HS-5 (cell line): ENCODE measurements around the gene SLC24A4.

Source experiments
- DNase-seq: peaks from one replicate; pipeline ENCODE4 v3.0.0-alpha.2; 2012; ENCODE audit warnings: low read depth

SLC24A4 gene

DNA sequence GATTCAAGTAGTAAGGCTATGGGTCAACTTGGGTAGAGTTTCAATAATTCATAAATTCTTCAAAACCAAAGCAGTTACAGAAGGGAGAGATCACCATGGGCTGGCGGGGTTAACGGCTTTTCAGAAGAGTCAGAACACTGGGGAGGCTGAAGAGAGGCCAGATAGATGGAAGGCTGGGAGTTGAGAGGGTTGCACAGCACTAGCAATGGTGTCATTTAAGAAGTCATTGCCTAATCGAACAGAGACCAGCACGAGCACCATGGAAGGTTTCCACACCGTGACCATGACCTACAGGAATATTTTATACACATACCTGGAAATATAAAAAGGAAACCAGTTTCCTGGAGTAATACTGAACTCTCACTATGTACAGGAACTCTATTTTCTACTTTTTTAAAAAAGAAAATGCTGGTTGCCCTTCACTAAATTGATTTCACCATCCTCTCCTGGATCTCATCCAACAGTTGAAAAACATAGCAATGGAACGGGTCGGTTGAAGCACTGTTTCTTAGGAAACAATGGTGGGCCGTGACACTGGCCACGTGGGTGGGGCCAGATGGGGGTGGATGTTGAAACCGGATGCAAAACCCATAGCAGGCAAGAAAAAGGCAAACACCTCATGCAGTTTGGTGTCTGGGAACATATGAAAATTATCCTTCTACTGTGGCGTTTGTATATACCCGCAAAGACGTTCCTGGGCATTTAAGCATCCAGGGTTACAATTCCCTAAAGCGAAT lies 152.7 kb downstream of the SLC24A4 start:
- DNase-seq: no peak

- DNase-seq: no peak
Measured at GRCh38 chr14:92480856-92481255, 157.9 kb downstream of the SLC24A4 start.

DNA sequence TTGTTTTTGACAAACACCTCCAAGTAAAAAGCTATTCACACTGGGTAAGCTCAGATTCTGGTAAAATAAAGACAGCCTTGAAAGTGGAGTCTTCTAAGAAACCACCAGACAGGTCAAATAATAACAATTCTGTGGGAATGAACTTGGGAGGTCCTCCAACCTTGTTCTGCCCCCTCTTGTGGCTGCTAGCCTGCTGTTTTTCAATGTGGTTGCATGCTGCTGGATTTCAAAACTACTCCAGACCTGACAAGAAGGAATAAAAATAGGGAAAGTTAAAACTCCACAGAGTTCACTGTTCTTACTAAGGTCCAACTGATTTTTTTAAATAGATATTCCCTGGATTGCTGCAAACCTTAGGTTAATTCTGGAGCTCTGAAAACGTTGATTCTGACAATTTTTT lies 158.4 kb downstream of the SLC24A4 start:
- DNase-seq: no peak

DNA sequence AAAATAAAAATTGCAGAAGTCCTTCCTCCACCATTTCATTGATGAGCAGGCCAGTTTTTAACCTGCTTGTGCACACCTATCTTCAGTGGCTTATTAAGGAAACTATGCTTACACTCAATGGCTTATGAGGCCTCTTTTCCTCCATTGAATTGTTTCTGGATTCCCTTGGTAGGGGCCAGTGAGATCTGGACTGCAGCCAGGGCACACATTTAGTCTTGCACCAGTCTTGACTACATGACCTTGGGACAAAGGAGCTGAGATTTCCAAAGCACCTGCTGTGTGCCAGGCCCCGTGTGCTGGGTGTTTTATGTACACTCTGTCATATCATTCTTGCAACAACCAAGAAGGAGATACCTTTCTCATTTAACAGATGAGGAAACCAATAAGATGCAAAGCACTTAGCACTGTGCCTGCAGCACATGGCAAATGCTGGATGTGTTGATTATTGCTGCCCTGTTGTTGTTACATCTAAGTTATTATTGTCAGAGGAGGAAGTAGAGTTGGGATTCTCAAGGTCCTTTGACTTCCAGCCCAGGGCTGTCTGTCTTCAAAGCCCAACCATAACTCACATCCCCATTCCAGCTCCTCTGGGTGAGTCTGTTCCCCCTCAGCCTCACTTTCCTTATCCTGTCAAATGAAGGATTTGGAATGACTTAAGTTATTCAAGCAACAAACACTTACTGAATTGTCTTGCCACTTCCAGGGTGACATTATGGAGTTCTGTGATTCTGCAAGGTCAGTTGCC lies 159.0 kb downstream of the SLC24A4 start:
- DNase-seq: no peak

DNA sequence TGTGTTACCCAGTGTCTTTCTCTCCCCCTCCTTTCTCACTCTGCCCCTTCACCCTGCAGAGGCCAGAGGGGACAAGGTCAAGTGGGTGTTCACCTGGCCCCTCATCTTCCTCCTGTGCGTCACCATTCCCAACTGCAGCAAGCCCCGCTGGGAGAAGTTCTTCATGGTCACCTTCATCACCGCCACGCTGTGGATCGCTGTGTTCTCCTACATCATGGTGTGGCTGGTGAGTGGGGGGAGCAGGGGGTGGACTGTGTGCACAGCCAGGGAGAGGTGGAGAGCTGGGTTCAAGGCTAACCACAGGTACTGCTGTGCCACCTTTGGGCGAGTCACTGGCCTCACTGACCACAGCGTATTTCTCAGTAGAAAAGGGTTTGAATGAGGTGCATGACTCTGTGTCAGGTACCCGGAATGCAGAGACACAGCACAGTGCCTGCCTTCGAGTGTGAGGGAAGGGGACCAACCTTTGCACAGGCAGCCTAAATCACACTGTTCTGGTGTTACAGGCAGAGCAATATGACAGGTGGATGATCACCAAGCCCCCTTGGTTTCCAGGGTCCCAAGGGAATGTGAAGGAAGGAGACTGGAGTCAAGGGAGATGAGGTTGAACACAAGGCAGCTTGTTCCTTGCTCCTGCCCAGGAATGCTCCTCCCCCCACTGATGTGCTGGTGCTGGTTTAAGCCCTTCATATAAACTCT lies 159.8 kb downstream of the SLC24A4 start:
- no peak for DNase-seq

DNA sequence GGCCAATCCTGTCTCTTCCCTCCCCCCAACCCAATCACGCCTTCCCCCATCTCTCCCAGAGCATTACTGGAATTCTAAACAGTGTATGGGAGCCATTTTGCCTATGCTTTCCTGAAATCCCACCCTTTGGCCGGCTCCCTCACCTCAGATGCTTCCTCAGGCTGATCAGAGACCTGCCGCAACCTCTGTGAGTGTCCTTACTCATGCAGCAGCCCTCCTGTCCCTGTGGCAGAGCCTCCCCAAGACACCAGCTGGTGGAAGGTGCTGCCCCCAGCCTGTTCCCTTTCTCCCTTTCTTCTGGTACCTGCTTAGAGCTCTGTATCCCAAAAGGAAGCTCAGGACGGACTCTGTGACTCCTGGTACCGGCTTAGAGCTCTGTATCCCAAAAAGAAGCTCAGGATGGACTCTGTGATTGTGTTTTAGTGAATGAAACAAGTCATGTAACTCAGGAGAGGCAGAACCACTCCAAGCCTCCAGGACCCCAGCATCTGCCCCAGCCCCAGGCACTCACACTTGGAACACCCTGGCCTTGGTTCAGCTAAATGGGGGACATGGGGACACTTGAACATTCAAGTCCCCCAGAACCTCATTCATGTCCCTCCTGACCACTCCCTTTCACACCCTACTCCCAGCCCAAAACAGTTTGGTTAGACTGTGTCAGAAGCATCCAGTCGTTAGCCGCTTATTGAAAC lies 161.3 kb downstream of the SLC24A4 start:
- no peak for DNase-seq

- DNase-seq: no peak
Measured at GRCh38 chr14:92486881-92487280, 163.9 kb downstream of the SLC24A4 start.

- no peak for DNase-seq
Measured at GRCh38 chr14:92487513-92488133, 164.7 kb downstream of the SLC24A4 start.

DNA sequence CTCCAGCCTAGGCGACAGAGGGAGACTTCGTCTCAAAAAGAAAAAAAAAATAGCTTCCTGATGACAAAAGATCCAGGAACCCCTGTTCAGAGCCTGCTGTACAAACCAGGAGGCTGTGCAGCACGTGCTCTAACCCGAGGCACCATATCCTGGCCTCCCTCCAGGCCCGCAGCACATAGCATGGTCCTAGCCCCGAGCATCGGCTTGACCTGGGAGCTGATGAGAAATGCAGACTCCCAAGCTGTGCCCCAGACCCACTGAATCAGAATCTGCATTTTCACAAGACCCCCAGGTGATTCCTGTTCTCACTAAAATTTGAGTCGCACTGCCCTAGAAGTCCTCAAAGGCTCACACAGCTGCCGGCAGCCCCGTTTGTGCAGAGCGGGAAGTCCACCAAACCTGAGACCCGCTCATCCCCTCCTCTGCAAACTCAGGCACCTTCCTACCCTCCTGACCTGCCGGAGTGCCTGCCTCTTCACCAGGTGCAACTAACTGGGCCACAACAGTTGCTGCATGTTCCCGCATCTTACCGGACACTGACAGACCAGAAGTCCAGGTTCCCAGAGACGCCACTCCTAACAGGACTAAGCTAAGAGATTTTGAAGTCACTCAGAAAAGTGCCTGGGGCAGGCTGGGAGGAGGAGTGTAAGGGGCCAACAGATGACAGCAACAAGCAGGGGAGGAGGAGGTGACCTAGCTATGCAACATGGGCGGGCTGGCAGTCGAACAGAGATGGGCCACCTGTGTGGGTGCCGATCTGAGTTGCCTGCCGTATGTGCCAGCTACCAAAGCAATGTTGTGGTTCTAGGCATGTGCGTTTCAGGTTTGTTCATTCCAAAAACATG lies 166.7 kb downstream of the SLC24A4 start:
- DNase-seq: no peak

- DNase-seq: no peak
Measured at GRCh38 chr14:92490239-92490959, 167.4 kb downstream of the SLC24A4 start.

GRCh38 chr14:92491782-92492181 lies 168.8 kb downstream of the SLC24A4 start:
- no peak for DNase-seq

GRCh38 chr14:92492258-92492657 lies 169.3 kb downstream of the SLC24A4 start:
- no peak for DNase-seq

DNA sequence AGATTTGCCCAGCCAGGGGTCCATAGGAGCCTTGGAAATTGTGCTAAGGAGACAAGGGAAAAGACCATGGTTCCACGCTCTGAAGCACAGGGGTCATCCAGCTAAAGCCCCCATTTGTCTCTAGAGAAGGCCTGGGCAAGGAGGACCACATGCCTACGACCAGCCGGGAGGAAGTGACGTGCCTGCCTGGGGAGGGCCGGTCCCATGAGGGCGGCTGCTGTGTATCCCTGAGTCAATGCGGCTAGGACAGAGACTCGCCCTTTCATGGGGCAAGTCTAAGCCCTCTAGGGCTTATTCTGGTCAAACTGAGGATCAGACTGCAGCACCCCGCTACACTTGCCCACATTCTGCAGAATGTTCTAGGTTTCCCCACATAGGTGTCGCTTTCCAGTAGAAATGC lies 170.1 kb downstream of the SLC24A4 start:
- DNase-seq: no peak

GRCh38 chr14:92493492-92493891 lies 170.5 kb downstream of the SLC24A4 start:
- no peak for DNase-seq

DNA sequence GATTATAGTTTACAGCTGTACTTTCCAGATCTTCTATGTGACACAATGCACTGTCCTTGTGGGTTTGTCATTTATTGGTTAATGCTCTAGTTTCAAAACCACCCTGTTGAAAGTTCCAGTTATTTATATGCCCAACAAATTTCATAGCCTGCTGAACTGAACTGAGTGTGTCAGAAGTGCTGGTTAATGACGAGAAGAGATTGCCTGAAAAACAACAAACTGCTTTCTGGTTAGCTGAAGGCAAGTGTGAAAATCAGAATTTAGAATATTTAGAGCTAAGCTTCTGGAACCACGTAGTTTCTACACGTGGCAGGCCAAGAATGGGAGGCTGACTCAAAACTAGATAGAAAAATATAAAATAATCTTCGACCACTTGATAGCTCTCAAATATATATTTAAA lies 171.5 kb downstream of the SLC24A4 start:
- no peak for DNase-seq

GRCh38 chr14:92495027-92495426 lies 172.1 kb downstream of the SLC24A4 start:
- DNase-seq: peak; percentile 67

GRCh38 chr14:92496191-92496857 lies 173.4 kb downstream of the SLC24A4 start:
- DNase-seq: no peak

DNA sequence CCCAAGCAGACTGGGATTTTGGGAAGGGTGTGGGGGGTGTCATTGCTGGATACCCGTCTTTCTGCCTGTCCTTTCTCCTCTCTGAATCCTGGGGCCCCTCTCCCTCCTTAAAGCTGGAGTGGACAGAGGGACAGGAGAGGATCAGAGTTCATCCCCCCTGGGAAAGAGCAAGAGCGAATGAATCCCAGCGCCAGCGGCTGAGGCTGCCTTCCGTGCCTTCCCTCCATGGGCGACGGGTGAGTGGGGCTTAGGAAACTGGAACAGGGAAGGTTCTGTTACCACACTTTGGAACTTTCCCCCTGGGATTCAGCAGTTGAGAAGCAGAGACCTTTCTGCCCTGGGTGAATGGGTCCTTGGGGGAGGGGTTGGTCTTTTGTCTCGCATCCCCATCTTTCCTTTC lies 174.4 kb downstream of the SLC24A4 start:
- DNase-seq: no peak

DNA sequence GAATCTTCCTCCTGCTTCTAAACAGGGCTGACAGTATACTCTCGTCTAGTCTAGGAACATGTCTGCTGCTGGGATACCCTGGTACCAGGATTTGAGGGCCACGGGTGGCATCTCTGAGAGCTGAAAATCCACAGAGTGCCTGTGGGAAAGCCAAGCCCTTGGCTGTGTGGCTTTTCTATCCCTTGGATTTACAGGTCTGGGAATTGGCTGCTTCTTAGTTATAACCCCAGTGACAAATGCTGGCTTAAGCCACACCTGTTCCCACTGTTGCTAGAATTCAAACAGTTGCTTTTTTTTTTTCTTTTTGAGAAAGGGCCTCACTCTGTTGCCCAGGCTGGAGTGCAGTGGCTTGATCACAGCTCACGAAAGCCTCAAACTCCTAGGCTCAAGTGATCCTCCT lies 176.3 kb downstream of the SLC24A4 start:
- DNase-seq: no peak

DNA sequence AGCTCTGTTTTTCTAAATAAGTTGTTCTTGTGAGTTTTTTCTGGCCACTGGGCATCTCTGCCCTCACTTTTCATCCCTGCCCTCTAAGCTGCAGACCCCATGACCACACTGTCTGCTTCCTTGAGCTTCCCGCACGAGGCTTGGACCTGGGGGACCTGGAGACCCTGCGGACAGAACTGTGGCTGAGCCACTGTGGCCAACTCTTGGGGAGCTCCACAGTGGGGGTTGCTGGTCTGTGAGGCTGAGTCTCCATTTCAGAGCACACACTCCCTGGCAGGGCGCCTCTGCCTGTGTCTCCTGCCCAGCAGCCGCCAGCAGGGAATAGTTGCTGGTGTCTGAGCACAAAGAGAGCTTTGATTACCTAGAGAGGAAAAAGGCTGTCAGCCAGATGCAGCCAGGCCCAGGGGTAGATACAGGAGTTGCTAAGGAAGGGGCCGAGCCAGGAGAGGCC lies 177.6 kb downstream of the SLC24A4 start:
- no peak for DNase-seq
